GM23338 (cell line): Measurements from ENCODE around the gene DXO. TPM values are rescaled to one million over a fixed set of nuclear protein-coding genes. Genes with fewer than 3 reads are reported as not detected.

Experiments used
- CTCF ChIP-seq, 2 experiments: fragments of 200-600 bp in 1 of 2; sonication (generic) in 1 of 2; conservative IDR thresholded peaks; 2 replicates each; pipeline versions ENCODE4 v1.5.1 to v1.6.1; 2016 to 2017; ENCODE audit warnings: antibody characterized with exemption in 2 of 2, low read depth in 2 of 2, mild to moderate bottlenecking in 2 of 2, moderate library complexity in 1 of 2
- EZH2phosphoT487 ChIP-seq: fragments of 200-600 bp; sonication (generic); IDR thresholded peaks from one replicate; pipeline ENCODE4 v1.8.1; 2018; ENCODE audit warnings: antibody characterized with exemption; ENCODE audit not compliant: unreplicated experiment
- JUNB ChIP-seq: IDR thresholded peaks from one replicate; pipeline ENCODE4 v1.6.1; 2016; ENCODE audit warnings: antibody characterized with exemption; ENCODE audit not compliant: unreplicated experiment
- POLR2AphosphoS5 ChIP-seq: IDR thresholded peaks from 2 replicates; pipeline ENCODE4 v1.6.1; 2016; ENCODE audit warnings: antibody characterized with exemption, low read depth
- REST ChIP-seq: IDR thresholded peaks from one replicate; pipeline ENCODE4 v1.6.1; 2018; ENCODE audit warnings: antibody characterized with exemption; ENCODE audit not compliant: unreplicated experiment
- ZNF462 ChIP-seq: fragments of 250-450 bp; sonication (Bioruptor Pico); IDR thresholded peaks from 2 replicates; pipeline ENCODE4 v1.5.0; 2020; ENCODE audit warnings: mild to moderate bottlenecking, moderate library complexity
- polyA plus RNA-seq: library from polyadenylated mRNA; unstranded; fragments of >200 nt; fragmentation: Nextera tagmentation; extraction: Ambion mirVana; gene quantifications from 2 replicates; pipeline ENCODE4 v1.2.1, GENCODE V29; 2016
- total RNA-seq: library from RNA; depleted of rRNA; stranded (reverse); fragments of >200 nt; shearing (Covaris generic); gene quantifications from 2 replicates; pipeline ENCODE4 v1.2.3, GENCODE V29; 2014

The DXO gene
- total and polyA plus RNA-seq, 2 experiments from 2014 or later, result 15.6 to 19.7 TPM

- no peak for TF ChIP-seq ZNF462
- TF ChIP-seq POLR2AphosphoS5, result no peak
- TF ChIP-seq REST, result no peak
- no peak for TF ChIP-seq JUNB
- no peak for TF ChIP-seq EZH2phosphoT487
- no peak for TF ChIP-seq CTCF (conservative IDR thresholded peaks at IDR 0.05; ENCODE audit: low read depth in 2 of 2)
These were observed 24.1 kb downstream of the DXO start (continued) for GRCh38 chr6:31947864-31948263.
